ENCODE results near the gene MTFR1L. TPM values are rescaled to one million over a fixed set of nuclear protein-coding genes. Genes with fewer than 3 reads are reported as not detected.

The MTFR1L gene
- total RNA-seq, result 53.8 TPM
- long read RNA-seq, transcript MTFR1L-204 (7 exons, 1,868 nt), result minor isoform, 9 of 228 reads
- long read RNA-seq, transcript MTFR1L-210 (7 exons, 1,873 nt), result minor isoform, 39 of 228 reads
- long read RNA-seq, transcript MTFR1L-203 (7 exons, 2,004 nt), result major isoform, 136 of 228 reads
- long read RNA-seq, partial matches to known transcripts, result 16 of 228 reads
- long read RNA-seq, other reads (novel, unspliced or antisense), result 18 of 228 reads

DNA sequence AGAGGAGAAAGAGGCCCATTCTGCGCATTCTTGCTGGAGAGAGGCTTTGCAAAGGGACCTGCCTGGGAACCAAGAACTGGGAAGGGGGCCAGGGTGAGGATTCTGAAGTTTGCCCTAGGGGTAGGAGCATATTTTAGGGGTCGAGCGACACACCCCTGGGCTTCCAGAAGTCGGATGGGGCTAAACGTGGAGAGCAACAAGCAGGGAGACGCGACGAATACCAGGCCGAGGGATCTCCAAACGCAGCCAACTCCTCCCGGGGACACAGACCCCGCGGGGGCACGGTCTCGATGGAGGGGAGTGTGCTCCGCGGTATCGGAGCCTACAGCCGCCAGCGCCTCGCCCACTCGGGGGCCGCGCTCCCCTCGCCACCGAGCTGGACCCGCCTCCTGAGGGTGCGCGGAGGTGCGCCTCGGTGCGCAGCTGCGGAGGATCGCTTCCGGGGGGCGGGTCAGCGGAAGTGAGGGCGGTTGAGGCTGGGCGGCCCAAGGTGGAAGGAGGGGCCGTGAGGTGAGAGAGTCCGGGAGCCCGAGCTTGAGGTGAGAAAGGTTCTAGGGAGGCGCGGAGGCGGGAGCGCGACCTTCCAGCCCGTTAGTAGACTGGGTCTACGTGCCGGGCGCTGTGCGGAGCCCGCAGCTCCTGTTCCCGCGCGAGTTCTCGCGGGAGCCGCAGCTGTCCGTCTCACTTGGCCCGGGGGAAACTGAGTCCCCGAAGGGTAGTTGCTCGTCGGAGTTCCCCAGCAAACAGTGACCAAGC is at the start of gene MTFR1L:
TSS of gene MTFR1L (plus strand) at position 464 of the 756 bp plus-strand sequence. CDS start 3,151 bp downstream, outside the sequence.
- peak; percentile 96 for DNase-seq (ENCODE audit: low spot score)

DNA sequence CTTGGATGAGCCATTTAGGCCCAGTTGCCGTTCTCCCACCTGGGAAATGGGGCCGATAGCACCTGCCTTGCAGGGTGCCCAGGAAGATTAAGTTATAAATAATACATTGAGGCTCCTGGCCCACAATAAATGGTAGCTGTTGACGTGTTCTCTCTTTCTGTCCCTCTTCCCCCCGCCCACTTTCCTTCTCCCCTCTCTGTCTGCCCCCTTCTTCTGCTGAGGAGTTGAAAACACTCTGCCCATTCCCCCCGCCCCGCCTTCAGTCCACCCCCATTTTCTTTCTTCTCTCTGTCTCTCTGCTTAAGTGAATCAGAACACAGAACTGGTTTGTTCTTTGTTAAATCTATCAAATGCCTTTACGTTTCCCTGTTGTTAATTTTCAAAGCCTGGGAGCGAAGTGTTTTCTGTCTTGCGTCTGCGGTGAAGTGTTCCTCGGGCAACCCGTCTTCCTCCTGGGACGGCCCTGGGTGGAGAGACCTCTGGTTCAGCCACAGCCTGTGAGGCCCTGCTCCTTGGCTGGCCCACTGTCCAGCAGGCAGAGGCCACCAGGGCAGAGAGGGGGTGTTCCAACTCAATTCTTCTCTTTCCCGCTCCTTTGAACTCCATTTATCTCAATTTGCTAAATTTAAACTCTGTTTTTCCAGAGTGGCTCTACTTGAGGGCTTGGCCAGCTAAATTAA is 49.1 kb upstream of the MTFR1L start:
- DNase-seq (ENCODE audit: low spot score), result no peak

DNA sequence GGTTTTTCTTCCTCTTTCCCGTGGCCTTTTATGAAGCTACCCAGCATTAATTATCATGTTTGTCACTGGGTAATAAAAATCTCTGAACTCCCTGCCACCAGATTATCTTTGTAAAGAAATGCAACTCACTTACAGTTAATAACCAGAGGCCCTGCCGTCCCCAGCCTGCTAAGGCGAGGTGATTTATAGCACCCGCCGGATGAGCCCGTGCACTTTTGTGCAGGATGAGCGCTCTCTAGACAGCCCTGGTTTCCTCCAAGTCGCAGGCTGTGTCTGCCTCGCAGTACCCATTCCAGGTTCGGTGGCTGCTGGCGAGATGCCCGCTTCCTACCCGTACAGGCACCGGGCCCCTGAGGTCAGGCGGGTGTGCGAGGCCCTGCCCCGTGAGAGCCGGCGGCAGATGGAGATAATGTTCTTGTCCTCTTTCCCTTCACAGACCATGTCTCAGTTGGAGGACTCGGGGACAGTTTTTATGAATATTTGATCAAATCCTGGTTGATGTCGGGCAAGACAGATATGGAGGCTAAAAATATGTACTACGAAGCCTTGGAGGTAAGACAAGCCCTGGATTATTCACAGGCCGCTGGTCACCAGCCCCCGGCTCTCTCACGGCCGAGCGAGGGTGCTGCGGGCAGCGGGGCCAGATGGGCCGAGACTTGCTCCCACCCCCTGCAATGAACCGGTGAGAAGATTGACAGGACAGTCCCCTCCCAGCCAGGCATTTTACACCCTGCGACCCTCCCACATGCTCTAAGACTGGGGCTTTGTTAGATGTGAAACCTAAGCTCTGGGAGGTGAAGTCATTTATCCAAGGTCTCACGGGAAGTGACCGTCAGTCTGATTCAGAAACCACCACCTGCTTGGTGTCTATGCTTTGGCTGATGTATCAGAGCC is 48.3 kb upstream of the MTFR1L start:
- DNase-seq (ENCODE audit: low spot score), result no peak

DNA sequence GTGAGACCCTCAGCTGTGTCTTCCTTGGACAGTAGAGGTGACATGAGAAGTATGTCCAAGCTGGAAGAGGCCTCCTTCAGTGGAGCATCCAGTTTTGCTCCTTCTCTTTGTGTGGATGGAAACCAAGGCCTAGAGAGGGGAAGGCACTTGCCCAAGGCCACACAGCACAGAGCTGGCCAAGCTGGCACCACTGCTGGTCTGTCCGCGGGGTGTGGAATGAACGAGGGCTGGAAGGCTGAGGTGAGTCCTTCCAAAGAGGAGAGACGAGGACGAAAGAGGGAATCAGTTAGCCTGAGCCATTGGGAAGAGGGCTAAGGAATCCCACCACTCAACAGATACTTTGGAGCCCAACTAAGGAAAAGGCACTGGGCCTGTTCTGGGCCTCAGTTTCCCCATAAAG is 47.6 kb upstream of the MTFR1L start:
- DNase-seq (ENCODE audit: low spot score), result no peak

DNA sequence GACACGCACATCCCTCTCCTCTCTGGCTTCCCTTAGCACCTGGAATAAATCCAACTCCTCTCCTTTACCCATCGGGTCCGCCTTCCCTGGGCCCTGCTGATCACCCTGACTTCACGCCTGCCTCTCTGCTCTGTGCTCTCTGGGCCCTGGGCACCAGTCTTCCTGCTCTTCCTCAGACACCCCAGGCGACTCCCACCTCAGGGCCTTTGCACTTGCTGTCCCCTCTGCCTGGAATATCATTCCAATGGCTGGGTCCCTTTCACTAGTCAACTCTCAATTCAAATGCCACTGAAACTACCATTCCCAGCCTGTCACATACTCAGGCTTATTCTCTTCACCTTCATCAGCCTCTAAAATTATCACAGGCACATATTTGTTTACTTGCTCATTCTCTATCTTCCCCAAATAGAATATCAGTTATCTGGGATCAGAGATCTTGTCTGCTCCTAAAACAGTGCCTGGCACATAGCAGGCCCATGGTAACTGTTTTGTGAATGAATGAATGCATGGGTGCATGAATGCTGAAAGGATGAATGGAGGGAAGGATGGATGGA is 47.0 kb upstream of the MTFR1L start:
- DNase-seq (ENCODE audit: low spot score), result no peak

DNA sequence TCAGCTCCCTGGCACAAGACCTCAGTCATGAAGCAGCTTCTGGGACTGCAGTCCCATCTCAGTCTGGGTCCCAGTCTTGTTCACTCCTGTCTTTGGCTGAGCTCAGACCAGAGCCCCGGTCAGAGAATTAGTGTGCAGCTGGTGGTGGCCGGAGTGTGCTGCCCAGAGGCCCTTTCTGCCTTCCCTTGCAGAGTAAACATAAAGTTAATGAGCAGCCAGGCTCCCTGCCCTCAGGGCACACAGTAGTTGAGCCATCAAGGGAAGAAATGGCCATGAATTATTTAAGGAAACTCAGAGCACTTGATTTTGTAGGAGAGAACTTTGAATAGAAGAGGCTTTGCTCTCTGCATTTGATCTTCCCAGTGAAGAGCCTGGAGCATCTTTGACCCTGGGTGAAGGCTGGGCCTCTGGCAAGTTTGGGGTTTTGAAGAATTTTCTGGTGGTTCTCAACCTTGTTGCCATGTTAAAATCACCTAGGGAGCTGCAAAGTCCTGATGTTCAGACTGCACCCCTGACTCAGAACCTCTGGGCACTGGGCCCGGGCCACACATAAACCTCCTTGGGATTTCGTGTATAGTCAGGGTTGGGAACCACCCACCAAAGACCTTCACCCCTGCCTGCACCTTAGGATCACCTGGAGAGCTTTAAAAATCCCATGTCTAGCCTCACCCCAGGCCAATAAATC is 46.2 kb upstream of the MTFR1L start:
- no peak for DNase-seq (ENCODE audit: low spot score)

DNA sequence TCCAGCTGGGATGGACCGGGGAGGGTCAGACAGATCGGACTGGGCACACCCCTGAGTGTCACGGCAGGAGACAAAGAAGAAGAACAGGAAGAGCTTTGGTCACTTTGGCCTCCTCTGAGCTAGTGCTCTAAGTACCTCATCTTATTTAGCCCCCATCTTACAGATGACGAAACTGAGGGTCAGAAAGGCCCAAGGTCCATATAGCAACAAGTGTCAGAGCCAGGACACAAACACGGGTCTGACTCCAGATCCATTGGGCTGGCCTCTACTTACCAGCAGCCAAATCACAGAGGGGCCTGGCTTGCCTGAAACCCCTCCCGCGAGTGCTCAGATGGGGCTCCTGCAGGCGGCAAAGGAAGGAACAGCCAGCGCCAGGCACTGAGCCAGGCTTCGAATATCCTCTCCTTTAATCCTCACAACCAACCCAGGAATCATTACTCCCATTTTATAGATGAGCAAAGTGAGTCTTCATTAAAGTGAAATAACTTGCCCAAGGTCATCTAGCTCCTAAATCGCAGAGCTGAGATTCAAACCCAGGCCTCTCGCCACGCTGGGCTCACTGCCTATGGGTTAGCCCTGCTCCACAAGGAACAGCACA is 45.4 kb upstream of the MTFR1L start:
- DNase-seq (ENCODE audit: low spot score), result no peak

DNA sequence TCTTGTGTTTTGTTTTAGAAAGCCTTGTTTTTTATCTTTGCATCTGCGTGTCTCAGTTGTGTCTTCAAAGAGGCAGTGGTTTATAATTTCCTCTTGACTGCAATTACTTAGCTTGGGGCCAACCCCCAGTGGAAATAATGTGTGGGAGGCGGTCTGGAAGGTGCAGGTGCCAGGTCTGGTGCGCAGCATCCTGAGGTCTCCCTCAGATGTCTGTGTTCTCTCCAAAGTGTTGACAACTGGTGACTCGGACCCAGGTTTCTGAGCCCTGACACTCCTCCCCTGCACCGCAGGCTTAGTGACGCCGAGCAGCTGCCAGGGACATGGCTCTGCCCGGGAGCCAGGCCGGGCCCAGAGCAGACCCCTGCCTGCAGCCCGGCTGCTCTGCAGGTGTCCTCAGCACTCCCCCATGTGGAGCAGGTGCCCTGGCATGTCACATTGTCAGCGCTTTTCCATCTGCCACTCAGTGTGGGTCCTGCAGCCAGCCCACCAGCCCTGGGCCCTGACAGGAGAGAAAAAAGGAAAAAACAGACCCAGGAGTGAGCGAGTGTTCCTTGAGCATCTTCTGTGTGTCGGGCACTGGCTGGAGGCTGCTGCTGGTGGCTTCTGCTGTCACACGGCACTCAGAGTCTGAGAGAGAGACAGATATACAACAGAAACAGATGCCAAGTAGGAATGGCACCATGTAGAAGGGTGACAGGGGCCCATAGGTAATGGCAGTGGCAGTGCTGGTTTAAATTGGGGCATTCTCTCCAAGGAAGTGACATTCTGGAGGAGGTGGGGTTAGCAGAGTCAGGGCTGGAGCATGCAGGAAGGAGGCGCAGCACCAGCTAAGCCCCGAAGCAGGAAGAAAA is 44.6 kb upstream of the MTFR1L start:
- no peak for DNase-seq (ENCODE audit: low spot score)

DNA sequence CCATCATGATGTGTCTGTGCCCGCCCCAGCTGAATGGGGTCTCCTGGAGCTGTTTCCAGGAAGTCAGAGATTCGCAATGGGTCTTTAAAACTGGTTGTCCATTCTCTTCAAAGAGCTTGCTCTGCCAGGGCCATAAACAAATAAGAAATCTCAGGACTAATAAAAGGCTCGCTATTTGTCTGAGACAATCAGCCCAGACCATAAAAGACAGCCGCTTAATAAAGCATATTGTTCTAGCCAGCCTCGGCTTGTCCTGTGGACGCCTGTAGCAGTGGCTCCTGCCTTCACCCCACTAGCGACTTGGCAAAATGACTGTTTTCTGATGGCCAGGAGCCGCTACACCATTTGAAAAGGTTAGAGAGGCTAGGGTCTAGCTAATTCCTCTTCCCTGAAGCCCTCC is 40.4 kb upstream of the MTFR1L start:
- no peak for DNase-seq (ENCODE audit: low spot score)

- no peak for DNase-seq (ENCODE audit: low spot score)
Observed at GRCh38 chr1:25779894-25780293, 39.9 kb upstream of the MTFR1L start.

DNA sequence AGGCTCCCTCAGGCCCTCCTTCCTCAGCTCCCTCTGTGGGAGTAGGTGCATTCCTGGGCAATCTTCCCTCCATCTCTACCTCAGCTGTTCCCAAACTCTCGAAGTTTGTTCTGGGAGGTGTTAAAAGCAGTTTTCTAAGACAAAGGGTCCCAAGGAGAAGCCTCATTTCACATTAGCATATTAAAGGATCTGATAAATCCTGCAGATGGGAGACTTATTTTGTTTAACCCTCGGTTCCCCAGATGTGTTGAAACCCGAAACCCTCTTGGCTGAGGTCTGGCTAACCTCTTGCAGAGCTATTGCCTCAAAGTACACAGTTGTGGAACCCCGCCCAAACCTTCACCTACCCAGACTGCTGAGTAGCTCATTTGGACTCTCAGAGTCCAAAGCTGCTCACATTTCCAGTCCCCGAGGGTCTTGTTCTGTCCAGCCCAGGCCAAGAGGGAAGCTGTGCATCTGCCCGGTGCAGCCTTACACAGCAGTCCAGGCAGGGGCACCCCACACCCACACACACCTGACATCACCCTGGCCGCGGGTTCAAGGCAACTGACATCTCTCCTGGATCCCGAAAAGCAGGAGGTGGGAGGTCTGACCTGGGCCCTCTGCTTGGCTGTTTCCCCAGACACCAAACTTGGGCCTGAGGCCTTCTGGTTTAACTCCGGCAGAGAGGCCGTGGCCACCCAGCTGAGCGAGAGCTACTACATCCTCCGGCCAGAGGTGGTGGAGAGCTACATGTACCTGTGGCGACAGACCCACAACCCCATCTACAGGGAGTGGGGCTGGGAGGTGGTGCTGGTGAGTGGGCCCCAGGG is 39.2 kb upstream of the MTFR1L start:
- DNase-seq (ENCODE audit: low spot score), result no peak

DNA sequence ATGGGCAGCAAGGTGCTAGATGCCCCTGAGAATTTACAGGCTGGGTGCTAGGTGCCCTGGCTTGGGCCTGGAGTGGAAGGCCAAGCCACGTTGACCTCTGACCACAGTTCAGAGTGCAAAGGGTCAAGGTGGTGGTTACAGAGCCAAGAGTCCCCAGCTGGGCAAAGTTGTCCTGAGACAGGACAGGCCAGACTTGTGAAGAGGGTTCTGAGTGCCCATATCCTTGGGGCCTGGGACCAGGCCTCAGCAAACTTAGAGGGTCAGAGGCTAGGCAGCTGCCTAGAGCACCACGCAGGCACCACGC is 38.7 kb upstream of the MTFR1L start:
- DNase-seq (ENCODE audit: low spot score), result no peak

DNA sequence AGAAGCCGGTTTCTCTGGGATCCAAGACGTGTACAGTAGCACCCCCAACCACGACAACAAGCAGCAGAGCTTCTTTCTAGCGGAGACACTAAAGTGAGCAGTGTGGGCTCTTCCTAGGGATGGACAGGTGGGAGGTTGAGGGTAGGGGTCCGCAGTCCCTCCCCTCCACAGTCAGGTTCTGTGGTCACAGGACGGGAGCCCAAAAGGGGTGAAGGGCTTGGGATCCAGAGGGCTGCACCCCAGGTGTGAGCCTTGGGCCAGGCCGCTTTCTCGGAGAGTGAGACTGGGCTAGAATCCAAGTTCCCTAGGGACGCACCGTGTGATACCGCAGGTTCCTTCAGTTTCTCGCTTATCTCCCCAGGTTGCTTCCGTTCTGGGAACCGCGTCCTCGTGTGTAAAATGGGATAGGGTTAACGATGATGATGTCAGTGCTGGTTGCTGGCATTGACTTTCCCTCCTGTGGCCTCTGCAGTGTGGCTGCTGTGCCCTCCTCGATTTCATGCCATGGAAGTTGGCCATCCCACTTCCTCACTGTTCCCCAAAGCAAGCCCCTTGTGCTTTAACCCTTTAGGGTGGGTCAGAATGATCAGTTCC is 37.0 kb upstream of the MTFR1L start:
- DNase-seq (ENCODE audit: low spot score), result no peak

DNA sequence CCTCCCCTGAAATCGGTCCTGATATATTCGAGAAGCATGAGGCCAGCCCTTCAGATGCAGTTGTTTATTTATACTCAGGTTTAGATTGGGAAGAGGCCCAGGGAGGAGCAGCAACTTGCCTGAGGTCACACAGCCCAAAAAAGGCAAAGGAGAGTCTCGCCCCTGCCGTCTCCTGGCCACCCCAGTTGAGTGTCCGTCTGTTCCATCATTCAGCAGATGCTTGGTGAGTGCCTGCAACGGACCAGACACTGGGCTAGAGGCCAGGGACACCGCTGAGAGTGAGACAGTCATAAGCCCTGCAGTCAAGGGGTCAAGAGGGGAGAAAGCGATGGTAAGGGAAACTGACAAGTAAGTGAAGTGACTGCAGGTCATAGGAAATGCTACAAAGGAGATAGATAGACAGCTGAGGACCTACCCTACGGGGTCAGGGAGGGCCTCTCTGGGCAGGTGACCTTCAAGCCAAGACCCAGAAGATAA is 35.1 kb upstream of the MTFR1L start:
- no peak for DNase-seq (ENCODE audit: low spot score)

DNA sequence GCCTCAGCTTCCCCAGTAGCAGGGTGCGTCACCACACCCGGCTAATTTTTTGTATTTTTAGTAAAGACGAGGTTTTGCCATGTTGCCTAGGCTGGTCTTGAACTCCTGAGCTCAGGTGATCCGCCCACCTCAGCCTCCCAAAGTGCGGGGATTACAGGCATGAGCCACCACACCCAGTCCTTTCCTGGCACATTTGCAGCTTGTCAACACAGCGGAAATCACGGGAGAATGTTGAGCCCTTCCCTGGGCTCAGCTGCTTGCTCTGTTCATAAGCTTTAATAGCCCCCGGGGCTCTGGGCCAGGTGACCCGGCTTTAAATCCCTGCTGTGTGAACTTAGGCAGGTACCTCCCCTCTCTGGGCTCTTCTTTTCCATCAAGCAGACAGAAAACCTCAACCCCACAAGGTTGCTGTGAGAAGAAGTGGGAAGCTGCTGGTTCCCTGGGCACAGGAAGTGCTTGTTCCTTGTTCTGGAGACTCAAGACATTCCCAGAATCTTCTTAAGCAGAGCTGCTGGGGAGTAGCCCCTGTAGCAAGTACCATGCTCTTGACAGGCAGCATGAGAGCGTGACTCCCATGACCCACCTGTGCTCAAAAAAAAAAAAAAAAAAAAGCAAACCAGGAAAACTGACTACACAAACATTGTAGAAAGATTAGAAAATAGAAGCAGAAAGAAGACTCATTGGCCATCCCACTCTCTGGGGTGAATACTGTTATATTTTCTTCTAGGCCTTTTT is 34.3 kb upstream of the MTFR1L start:
- no peak for DNase-seq (ENCODE audit: low spot score)

GRCh38 chr1:25786887-25787759 is 32.6 kb upstream of the MTFR1L start:
- DNase-seq (ENCODE audit: low spot score), result no peak

Measured in mesenteric fat pad (tissue), 1 donor.